ENCODE measurements around the gene LRRC23. TPM values are rescaled to one million over a fixed set of nuclear protein-coding genes. Genes with fewer than 3 reads are reported as not detected.
A peak's percentile ranks its signal among the peaks of the same experiment; 100 is the strongest.
"Not testable (repeated sequence)": the region's sequence is repeated elsewhere in the genome, so short reads cannot be mapped to it uniquely, and the experiment has no call there.

The LRRC23 gene
- total RNA-seq, 1 donor from 2014 or later: 5.2 TPM

DNA sequence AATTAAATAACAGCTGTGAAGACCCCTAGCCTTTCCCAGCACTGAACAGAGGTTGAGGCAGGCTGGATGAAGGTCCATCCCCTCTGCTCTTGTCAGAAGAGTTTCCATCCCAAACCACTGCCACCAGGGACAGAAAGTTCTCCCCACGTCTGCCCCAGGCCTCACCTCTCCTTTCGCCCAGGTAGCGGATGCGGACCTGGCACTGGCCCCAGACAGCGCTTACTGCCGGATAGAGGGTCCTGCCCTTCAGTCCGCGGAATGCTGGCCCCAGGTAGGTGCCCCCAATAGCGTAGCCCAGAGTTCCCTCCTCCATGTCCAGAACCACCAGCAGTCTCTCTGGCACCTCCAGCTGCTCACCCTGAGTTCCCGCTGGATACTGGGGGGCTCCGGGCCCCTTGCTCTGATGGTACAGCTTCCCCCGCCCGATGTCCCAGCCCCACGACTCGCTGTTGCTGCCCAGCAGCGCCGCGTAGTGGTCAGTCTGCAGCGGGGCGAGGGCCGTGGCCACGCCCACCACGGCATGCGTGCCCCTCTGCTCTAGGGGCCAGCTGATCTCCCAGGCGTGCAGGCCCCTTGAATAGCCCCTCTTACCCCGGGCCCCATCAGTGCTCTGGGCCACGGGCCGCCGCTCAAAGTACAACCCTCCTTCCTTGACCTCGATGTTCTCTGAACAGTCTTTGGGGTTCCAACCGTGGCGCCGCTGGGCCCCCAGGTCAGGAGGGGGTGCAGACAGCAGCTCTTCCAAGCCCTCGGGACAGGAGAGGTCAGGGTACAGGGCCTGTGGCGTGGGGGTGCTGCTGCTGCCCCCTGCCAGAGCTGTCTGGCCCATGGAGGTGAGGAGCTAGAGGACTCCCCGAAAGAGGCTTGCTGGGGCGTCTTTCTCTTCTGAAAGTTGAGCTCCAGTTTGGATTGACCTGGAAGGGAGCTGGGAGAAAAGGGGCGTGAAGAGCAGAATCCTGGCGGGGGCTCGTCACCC, 32.3 kb upstream of the LRRC23 start:
- Mint-ChIP-seq H3K4me3 (peak overlapping the region; percentile 91), H3K9me3 (no peaks in the 10 kb centered on the region), H3K27ac (no peak overlapping the region), H3K36me3 (peaks cover 29% of the 10 kb centered on the region), H3K27me3 (ENCODE audit: insufficient read depth, low read depth) (peaks cover 17% of the 10 kb centered on the region), H3K4me1 (peaks cover 39% of the 10 kb centered on the region)
- Histone ChIP-seq H3K9me3 (ENCODE audit: low read depth) (no peaks in the 10 kb centered on the region), H2AFZ (replicated peaks) (no peak overlapping the region), H3K27ac (peak overlapping the region; percentile 46), H3K9ac (peak overlapping the region; percentile 62), H3K36me3 (no peaks in the 10 kb centered on the region), H3K79me2 (ENCODE audit: low read depth) (peaks cover 51% of the 10 kb centered on the region), H3K4me1 (peaks cover 13% of the 10 kb centered on the region), H3K4me3 (peak overlapping the region; percentile 81), H3K27me3 (no peaks in the 10 kb centered on the region), H4K20me1 (ENCODE audit: low read depth) (peaks cover 51% of the 10 kb centered on the region), H3K4me2 (peak overlapping the region; percentile 99), H3F3A (ENCODE audit: low read depth) (peaks cover 63% of the 10 kb centered on the region)
- peak; percentile 95 for DNase-seq (ENCODE audit: low spot score)
- no peak for TF ChIP-seq EZH2 (IDR thresholded peaks at IDR 0.05)
- TF ChIP-seq, protein P1, sequence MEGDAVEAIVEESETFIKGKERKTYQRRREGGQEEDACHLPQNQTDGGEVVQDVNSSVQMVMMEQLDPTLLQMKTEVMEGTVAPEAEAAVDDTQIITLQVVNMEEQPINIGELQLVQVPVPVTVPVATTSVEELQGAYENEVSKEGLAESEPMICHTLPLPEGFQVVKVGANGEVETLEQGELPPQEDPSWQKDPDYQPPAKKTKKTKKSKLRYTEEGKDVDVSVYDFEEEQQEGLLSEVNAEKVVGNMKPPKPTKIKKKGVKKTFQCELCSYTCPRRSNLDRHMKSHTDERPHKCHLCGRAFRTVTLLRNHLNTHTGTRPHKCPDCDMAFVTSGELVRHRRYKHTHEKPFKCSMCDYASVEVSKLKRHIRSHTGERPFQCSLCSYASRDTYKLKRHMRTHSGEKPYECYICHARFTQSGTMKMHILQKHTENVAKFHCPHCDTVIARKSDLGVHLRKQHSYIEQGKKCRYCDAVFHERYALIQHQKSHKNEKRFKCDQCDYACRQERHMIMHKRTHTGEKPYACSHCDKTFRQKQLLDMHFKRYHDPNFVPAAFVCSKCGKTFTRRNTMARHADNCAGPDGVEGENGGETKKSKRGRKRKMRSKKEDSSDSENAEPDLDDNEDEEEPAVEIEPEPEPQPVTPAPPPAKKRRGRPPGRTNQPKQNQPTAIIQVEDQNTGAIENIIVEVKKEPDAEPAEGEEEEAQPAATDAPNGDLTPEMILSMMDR (IDR thresholded peaks at IDR 0.05): peak; percentile 93
- no peak for TF ChIP-seq EZH2phosphoT487 (IDR thresholded peaks at IDR 0.05)

DNA sequence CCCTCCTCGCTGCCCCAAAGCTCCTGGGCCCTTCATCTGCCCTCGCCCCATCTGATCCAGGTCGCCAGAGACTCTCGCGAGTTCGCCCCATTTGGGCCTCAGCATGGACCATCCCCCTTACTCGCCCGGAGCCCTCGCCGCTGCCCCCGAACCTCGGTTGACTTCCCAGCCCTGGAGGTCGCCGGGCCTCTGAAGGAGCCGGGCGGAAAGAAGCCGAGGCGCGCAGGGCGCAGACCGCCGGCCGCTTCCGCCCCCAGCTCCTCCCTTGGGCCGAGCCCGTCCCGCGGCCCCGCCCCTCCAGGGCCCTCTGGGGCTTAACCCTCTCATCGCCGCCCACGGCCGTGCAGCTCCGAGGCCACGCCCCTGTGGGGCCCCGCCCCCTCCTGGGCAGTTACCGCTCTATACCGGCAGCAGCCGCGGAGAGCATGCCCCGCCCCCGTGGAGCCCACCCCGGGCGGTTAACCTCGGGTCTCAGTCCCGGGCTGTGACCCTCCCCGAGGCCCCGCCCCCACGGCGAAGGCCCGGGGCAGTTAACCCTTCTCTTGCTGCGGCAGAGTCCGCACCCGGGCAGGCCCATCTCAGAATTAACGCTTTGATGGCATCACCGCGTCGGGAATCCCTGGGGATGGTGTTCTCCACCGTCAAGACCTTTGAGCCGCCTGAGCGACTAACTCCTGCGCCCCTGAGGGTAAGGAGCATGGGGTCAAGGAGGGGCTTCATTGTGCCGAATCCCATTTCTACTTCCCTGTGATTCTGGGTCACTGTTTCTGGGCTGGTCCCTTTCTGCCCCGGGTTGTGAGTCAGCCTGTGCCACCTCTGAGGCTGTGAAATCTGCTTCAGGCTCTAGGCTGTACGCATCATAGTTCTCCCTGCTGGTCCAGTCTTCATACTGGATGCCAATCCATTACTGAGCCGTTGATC, 31.3 kb upstream of the LRRC23 start, which contains the start of gene SPSB2:
SPSB2 (minus strand) TSS at position 210 of the 921 bp plus-strand sequence. CDS start 402 bp downstream, outside the sequence.
- H3K36me3 Mint-ChIP-seq: peaks cover 29% of the 10 kb centered on the region
- H3K27me3 Mint-ChIP-seq (ENCODE audit: insufficient read depth, low read depth): peaks cover 16% of the 10 kb centered on the region
- H3K79me2 ChIP-seq (ENCODE audit: low read depth): peaks cover 41% of the 10 kb centered on the region
- peaks cover 42% of the 10 kb centered on the region for H4K20me1 ChIP-seq (ENCODE audit: low read depth)
- peak; percentile 100 for DNase-seq (ENCODE audit: low spot score)
- peak within 1 kb of the TSS; percentile 38 for H2AFZ ChIP-seq (replicated peaks)
- peaks cover 13% of the 10 kb centered on the region for H3K4me1 ChIP-seq
- peaks cover 38% of the 10 kb centered on the region for H3K4me1 Mint-ChIP-seq
- peak within 1 kb of the TSS; percentile 46 for H3K27ac ChIP-seq
- H3K9ac ChIP-seq: peak within 1 kb of the TSS; percentile 62
- H3K4me3 ChIP-seq: peak within 1 kb of the TSS; percentile 81
- H3K4me3 Mint-ChIP-seq: peak within 1 kb of the TSS; percentile 91
- peak; percentile 28 for TF ChIP-seq EZH2 (IDR thresholded peaks at IDR 0.05)
- TF ChIP-seq, protein P1 (IDR thresholded peaks at IDR 0.05): no peak
- H3F3A ChIP-seq (ENCODE audit: low read depth): peaks cover 55% of the 10 kb centered on the region
- peak within 1 kb of the TSS; percentile 99 for H3K4me2 ChIP-seq
- no peaks in the 10 kb centered on the region for H3K9me3 ChIP-seq (ENCODE audit: low read depth)
- no peaks in the 10 kb centered on the region for H3K27me3 ChIP-seq
- H3K27ac Mint-ChIP-seq: peak within 1 kb of the TSS; percentile 23
- no peaks in the 10 kb centered on the region for H3K9me3 Mint-ChIP-seq
- H3K36me3 ChIP-seq: no peaks in the 10 kb centered on the region

DNA sequence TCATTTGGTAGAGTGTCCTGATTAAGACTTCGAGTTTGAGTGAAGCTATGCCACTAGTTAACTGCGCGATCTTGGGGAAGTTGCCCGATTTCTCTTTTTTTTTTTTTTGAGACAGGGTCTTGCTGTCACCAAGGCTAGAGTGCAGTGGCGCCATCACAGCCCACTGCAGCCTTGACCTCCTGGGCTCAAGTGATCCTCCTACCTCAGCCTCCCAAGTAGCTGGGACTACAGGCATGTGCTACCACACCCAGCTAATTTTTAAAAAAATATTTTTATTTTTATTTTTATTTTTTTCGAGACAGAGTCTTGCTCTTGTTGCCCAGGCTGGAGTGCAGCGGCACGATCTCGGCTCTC, 30.6 kb upstream of the LRRC23 start:
- H3K9ac ChIP-seq; H3K9me3 Mint-ChIP-seq; H3K36me3 ChIP-seq; H3K27me3 ChIP-seq; H3K9me3 ChIP-seq (ENCODE audit: low read depth); H3K27ac ChIP-seq; DNase-seq (ENCODE audit: low spot score): not testable (repeated sequence)
- peaks cover 49% of the 10 kb centered on the region for H3F3A ChIP-seq (ENCODE audit: low read depth)
- H4K20me1 ChIP-seq (ENCODE audit: low read depth): peaks cover 36% of the 10 kb centered on the region
- H3K79me2 ChIP-seq (ENCODE audit: low read depth): peaks cover 35% of the 10 kb centered on the region
- H3K4me3 Mint-ChIP-seq: peak overlapping the region; percentile 88
- peaks cover 11% of the 10 kb centered on the region for H3K4me1 ChIP-seq
- H3K27me3 Mint-ChIP-seq (ENCODE audit: insufficient read depth, low read depth): peaks cover 11% of the 10 kb centered on the region
- peak overlapping the region; percentile 81 for H3K4me3 ChIP-seq
- H3K36me3 Mint-ChIP-seq: peaks cover 27% of the 10 kb centered on the region
- peaks cover 32% of the 10 kb centered on the region for H3K4me1 Mint-ChIP-seq
- peak overlapping the region; percentile 23 for H3K27ac Mint-ChIP-seq
- H2AFZ ChIP-seq (replicated peaks): peak overlapping the region; percentile 38
- H3K4me2 ChIP-seq: peak overlapping the region; percentile 75

DNA sequence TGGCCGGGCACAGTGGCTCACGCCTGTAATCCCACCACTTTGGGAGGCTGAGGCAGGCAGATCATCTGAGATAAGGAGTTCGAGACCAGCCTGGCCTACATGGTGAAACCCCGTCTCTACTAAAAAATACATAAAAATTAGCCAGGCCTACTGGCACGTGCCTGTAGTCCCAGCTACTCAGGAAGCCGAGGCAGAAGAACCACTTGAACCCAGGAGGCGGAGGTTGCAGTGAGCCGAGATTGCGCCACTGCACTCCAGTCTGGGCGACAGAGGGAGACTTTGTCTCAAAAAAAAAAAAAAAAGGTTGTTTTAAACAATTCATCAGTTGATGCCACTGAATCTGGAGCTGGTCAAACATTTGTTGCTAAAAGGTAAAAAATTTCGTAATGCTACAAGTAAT, 24.8 kb upstream of the LRRC23 start:
- not testable (repeated sequence) for H3K27me3 Mint-ChIP-seq (ENCODE audit: insufficient read depth, low read depth); H3K9me3 ChIP-seq (ENCODE audit: low read depth); H3K27ac ChIP-seq; H3K4me3 ChIP-seq; H3K27ac Mint-ChIP-seq; H2AFZ ChIP-seq (replicated peaks); H3K27me3 ChIP-seq; H4K20me1 ChIP-seq (ENCODE audit: low read depth); H3K4me1 ChIP-seq; DNase-seq (ENCODE audit: low spot score); H3K36me3 ChIP-seq; H3K9me3 Mint-ChIP-seq; H3K4me2 ChIP-seq; H3K4me3 Mint-ChIP-seq; H3K9ac ChIP-seq; H3K4me1 Mint-ChIP-seq; H3F3A ChIP-seq (ENCODE audit: low read depth); H3K79me2 ChIP-seq (ENCODE audit: low read depth)
- peaks cover 11% of the 10 kb centered on the region for H3K36me3 Mint-ChIP-seq

Measured in neural progenitor cell (in vitro differentiated cells).